Posterior cingulate gyrus (tissue), 11 donors: ENCODE measurements around the gene PFDN1.
A peak's percentile ranks its signal among the peaks of the same experiment; 100 is the strongest.
"Not testable (repeated sequence)": the region's sequence is repeated elsewhere in the genome, so short reads cannot be mapped to it uniquely, and the experiment has no call there.

Experiments
- DNase-seq, 10 donors: peaks; one replicate each; pipeline versions ENCODE4 v3.0.0 to v3.0.0-alpha.2; 2020 to 2021; ENCODE audit warnings: mixed read lengths in 3 of 10
- intact Hi-C: fragments of 100-400 bp; cut with DNase I; formaldehyde crosslinking; loops from one replicate; pipeline ENCODE4 v1.15.1; 2023

The PFDN1 gene

GRCh38 chr5:140302786-140303639 lies at the start of gene PFDN1:
PFDN1 (minus strand) TSS chr5:140303101; CDS start chr5:140303073, 28 bp downstream.
- intact Hi-C loops = loop anchor here (5.0 kb wide), 1 partner anchor 44 kb away; the partner anchor contains the start of gene HBEGF
- DNase-seq = peak; percentile 88 to 98 (median 94)

- intact Hi-C loops = loop anchor here (1.0 kb wide), 1 partner anchor 107 kb away; no protein-coding TSS in a partner anchor
Observed at GRCh38 chr5:140351609-140352334, 48.9 kb upstream of the PFDN1 start.

GRCh38 chr5:140349244-140349643 lies 46.3 kb upstream of the PFDN1 start:
- no peak for DNase-seq
- intact Hi-C loops = loop anchor here (5.0 to 10.0 kb wide), 2 partner anchors 47 to 174 kb away; partner anchors contain the start of genes CYSTM1 and PFDN1

More at GRCh38 chr5:140351609-140352334, 48.9 kb upstream of the PFDN1 start:
- peak in 2 of 10 donors; percentile 25 to 48 for DNase-seq

GRCh38 chr5:140348104-140348503 lies 45.2 kb upstream of the PFDN1 start:
- intact Hi-C loops = loop anchor here (5.0 to 10.0 kb wide), 2 partner anchors 46 to 173 kb away; partner anchors contain the start of genes CYSTM1 and PFDN1

GRCh38 chr5:140347360-140347759 lies 44.5 kb upstream of the PFDN1 start:
- intact Hi-C loops = loop anchor here (5.0 to 10.0 kb wide), 2 partner anchors 45 to 173 kb away; partner anchors contain the start of genes CYSTM1 and PFDN1
- DNase-seq = peak in 1 of 10 donors; percentile 28

More at GRCh38 chr5:140348104-140348503, 45.2 kb upstream of the PFDN1 start:
- peak in 1 of 10 donors; percentile 32 for DNase-seq

- DNase-seq = peak; percentile 71 to 97 (median 81)
- intact Hi-C loops = loop anchor here (5.0 to 10.0 kb wide), 2 partner anchors 44 to 172 kb away; partner anchors contain the start of genes CYSTM1 and PFDN1
Observed at GRCh38 chr5:140346348-140347221, 43.7 kb upstream of the PFDN1 start, which contains the start of gene HBEGF. HBEGF (minus strand) TSS chr5:140346603; CDS start chr5:140346328, 275 bp downstream.

GRCh38 chr5:140345919-140346347 lies 43.0 kb upstream of the PFDN1 start:
- intact Hi-C loops = loop anchor here (5.0 to 10.0 kb wide), 2 partner anchors 44 to 171 kb away; partner anchors contain the start of genes CYSTM1 and PFDN1
- peak; percentile 45 to 94 (median 64) for DNase-seq

- intact Hi-C loops = loop anchor here (5.0 to 10.0 kb wide), 2 partner anchors 43 to 170 kb away; partner anchors contain the start of genes CYSTM1 and PFDN1
- DNase-seq = peak in 1 of 10 donors; percentile 10
Observed at GRCh38 chr5:140344683-140345423, 42.0 kb upstream of the PFDN1 start.

GRCh38 chr5:140343849-140344248 lies 40.9 kb upstream of the PFDN1 start:
- not testable (repeated sequence) for DNase-seq
- intact Hi-C loops = loop anchor here (10.0 kb wide), 1 partner anchor 169 kb away; the partner anchor contains the start of gene CYSTM1

GRCh38 chr5:140342896-140343295 lies 40.0 kb upstream of the PFDN1 start:
- intact Hi-C loops = loop anchor here (10.0 kb wide), 1 partner anchor 168 kb away; the partner anchor contains the start of gene CYSTM1
- DNase-seq = no peak

GRCh38 chr5:140342287-140342686 lies 39.4 kb upstream of the PFDN1 start:
- DNase-seq = no peak
- intact Hi-C loops = loop anchor here (10.0 kb wide), 1 partner anchor 167 kb away; the partner anchor contains the start of gene CYSTM1

- DNase-seq = peak; percentile 55 to 96 (median 74)
- intact Hi-C loops = loop anchor here (10.0 kb wide), 1 partner anchor 167 kb away; the partner anchor contains the start of gene CYSTM1
Observed at GRCh38 chr5:140341591-140341990, 38.7 kb upstream of the PFDN1 start.

- no peak for DNase-seq
- intact Hi-C loops = loop anchor here (10.0 kb wide), 1 partner anchor 166 kb away; the partner anchor contains the start of gene CYSTM1
Observed at GRCh38 chr5:140340605-140341121, 37.8 kb upstream of the PFDN1 start.

GRCh38 chr5:140339636-140340035 lies 36.7 kb upstream of the PFDN1 start:
- no peak for DNase-seq
- intact Hi-C loops = loop anchor here (10.0 kb wide), 1 partner anchor 165 kb away; the partner anchor contains the start of gene CYSTM1

GRCh38 chr5:140338908-140339307 lies 36.0 kb upstream of the PFDN1 start:
- DNase-seq = no peak
- intact Hi-C loops = no loop called here

- no peak for DNase-seq
- intact Hi-C loops = no loop called here
Observed at GRCh38 chr5:140338336-140338735, 35.4 kb upstream of the PFDN1 start.

GRCh38 chr5:140337880-140338279 lies 35.0 kb upstream of the PFDN1 start:
- DNase-seq = no peak
- intact Hi-C loops = no loop called here

- intact Hi-C loops = no loop called here
- DNase-seq = no peak
Observed at GRCh38 chr5:140336388-140336787, 33.5 kb upstream of the PFDN1 start.
